ENCODE measurements around the gene E2F6.

DNA sequence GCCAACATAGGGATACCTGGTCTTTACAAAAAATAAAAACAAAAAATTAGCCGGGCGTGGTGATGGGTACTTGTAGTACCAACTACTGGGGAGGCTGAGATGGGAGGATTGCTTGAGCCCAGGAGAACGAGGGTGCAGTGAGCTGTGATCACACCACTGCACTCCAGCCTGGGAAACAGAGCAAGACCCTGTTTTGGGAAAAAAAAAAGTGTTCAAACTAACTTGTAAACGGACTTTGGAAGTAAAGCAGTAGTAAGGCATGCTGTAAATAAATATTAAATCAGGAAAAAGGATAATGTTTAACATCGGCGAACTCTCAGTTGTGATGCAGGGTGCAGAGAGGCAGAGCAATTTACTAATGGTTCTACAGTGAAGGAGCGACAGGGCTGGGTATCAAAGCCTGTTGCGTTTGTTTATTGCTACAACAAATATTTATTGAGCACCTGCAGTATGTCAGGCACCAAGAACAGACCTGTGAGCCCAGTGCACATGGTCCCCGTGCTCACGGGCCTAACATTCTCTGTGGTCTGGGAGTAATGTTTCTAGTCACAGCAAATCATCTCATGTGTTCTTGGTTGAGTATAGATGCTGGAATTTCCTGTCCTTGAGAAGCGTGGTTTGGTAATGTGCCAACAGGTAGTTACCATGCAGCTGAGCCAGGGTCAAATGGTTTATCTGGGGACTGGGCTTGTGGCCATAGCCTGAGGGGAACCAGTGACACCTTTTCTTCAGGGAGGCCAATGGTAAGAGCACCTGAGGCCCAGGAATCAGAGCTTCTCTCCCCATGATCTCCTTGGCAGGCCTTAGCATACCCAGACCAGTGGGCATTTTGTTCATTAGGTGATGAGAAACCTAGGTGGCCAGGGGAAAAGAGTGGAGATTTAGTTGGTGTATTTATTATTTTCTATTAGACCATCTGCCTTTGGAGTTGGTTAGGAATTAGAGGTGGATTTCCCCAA is 40.0 kb upstream of the E2F6 start:
- no peak for TF ChIP-seq POLR2A (IDR thresholded peaks at IDR 0.05)
- TF ChIP-seq, protein P1, sequence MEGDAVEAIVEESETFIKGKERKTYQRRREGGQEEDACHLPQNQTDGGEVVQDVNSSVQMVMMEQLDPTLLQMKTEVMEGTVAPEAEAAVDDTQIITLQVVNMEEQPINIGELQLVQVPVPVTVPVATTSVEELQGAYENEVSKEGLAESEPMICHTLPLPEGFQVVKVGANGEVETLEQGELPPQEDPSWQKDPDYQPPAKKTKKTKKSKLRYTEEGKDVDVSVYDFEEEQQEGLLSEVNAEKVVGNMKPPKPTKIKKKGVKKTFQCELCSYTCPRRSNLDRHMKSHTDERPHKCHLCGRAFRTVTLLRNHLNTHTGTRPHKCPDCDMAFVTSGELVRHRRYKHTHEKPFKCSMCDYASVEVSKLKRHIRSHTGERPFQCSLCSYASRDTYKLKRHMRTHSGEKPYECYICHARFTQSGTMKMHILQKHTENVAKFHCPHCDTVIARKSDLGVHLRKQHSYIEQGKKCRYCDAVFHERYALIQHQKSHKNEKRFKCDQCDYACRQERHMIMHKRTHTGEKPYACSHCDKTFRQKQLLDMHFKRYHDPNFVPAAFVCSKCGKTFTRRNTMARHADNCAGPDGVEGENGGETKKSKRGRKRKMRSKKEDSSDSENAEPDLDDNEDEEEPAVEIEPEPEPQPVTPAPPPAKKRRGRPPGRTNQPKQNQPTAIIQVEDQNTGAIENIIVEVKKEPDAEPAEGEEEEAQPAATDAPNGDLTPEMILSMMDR (IDR thresholded peaks at IDR 0.05): no peak
